ENCODE data around the gene UBXN4.

- TF ChIP-seq POLR2AphosphoS5 (IDR thresholded peaks at IDR 0.05; ENCODE audit: low read depth, low read length) (no peak), TAF1 (IDR thresholded peaks at IDR 0.05; ENCODE audit: borderline replicate concordance, low read depth, low read length) (no peak), POLR2A (IDR thresholded peaks at IDR 0.05; ENCODE audit: low read depth, low read length) (no peak)
Measured at GRCh38 chr2:135741043-135741394, 636 bp upstream of the UBXN4 start.
